GM23248 (cell line): Measurements from ENCODE around the gene MGST3. TPM values are rescaled to one million over a fixed set of nuclear protein-coding genes. Genes with fewer than 3 reads are reported as not detected.
"Not testable (repeated sequence)": the region's sequence is repeated elsewhere in the genome, so short reads cannot be mapped to it uniquely, and the experiment has no call there.

Experiments
- DNase-seq: peaks from one replicate; pipeline ENCODE4 v3.0.0-alpha.2; 2015
- H2AFZ ChIP-seq: fragments of 200-600 bp; sonication (generic); 2 replicates; pipeline ENCODE4 v1.6.1; 2016; ENCODE audit warnings: antibody characterized with exemption
- H3F3A ChIP-seq: fragments of 200-600 bp; sonication (generic); 2 replicates; pipeline ENCODE4 v1.6.1; 2016; ENCODE audit warnings: mild to moderate bottlenecking, antibody characterized with exemption, mixed run types; ENCODE audit not compliant: insufficient read depth
- H3K27ac ChIP-seq: fragments of 200-600 bp; sonication (generic); 2 replicates; pipeline ENCODE4 v1.5.1; 2016; ENCODE audit warnings: mild to moderate bottlenecking
- H3K27me3 ChIP-seq: fragments of 200-600 bp; sonication (generic); replicated peaks from 2 replicates; pipeline ENCODE4 v1.6.1; 2016; ENCODE audit warnings: mild to moderate bottlenecking; ENCODE audit not compliant: insufficient read depth
- H3K36me3 ChIP-seq: fragments of 200-600 bp; sonication (generic); 2 replicates; pipeline ENCODE4 v1.6.1; 2016; ENCODE audit warnings: low read depth, mild to moderate bottlenecking
- H3K4me1 ChIP-seq: fragments of 200-600 bp; sonication (generic); 2 replicates; pipeline ENCODE4 v1.6.1; 2016; ENCODE audit warnings: mild to moderate bottlenecking; ENCODE audit not compliant: insufficient read depth
- H3K4me2 ChIP-seq: fragments of 200-600 bp; sonication (generic); one replicate; pipeline ENCODE4 v1.6.1; 2016; ENCODE audit warnings: mild to moderate bottlenecking; ENCODE audit not compliant: unreplicated experiment
- H3K4me3 ChIP-seq: fragments of 200-600 bp; sonication (generic); 2 replicates; pipeline ENCODE4 v1.5.1; 2016; ENCODE audit warnings: mild to moderate bottlenecking
- H3K79me2 ChIP-seq: fragments of 200-600 bp; sonication (generic); 2 replicates; pipeline ENCODE4 v1.6.1; 2016; ENCODE audit warnings: mild to moderate bottlenecking; ENCODE audit not compliant: insufficient read depth
- H3K9ac ChIP-seq: fragments of 200-600 bp; sonication (generic); 2 replicates; pipeline ENCODE4 v1.6.1; 2016; ENCODE audit warnings: mild to moderate bottlenecking
- H3K9me2 ChIP-seq: fragments of 200-600 bp; sonication (generic); 2 replicates; pipeline ENCODE4 v1.6.1; 2016; ENCODE audit warnings: mixed run types, mild to moderate bottlenecking, moderate library complexity; ENCODE audit not compliant: insufficient read depth
- H3K9me3 ChIP-seq: fragments of 200-600 bp; sonication (generic); one replicate; pipeline ENCODE4 v1.6.1; 2017; ENCODE audit warnings: low read depth
- H4K20me1 ChIP-seq: fragments of 200-600 bp; sonication (generic); 2 replicates; pipeline ENCODE4 v1.6.0; 2016; ENCODE audit not compliant: insufficient read depth
- EZH2 ChIP-seq: fragments of 200-600 bp; sonication (generic); IDR thresholded peaks from 2 replicates; pipeline ENCODE4 v1.6.1; 2018; ENCODE audit warnings: antibody characterized with exemption, mild to moderate bottlenecking; ENCODE audit not compliant: insufficient read depth, poor library complexity, severe bottlenecking
- EZH2phosphoT487 ChIP-seq: fragments of 200-600 bp; sonication (generic); IDR thresholded peaks from 2 replicates; pipeline ENCODE4 v1.6.1; 2018; ENCODE audit warnings: antibody characterized with exemption, moderate library complexity, mild to moderate bottlenecking, low read depth; ENCODE audit not compliant: insufficient read depth
- WGBS, 2 experiments: methylation state at CpG; one replicate each; pipeline ENCODE4 v1.1.6; 2015 to 2017; ENCODE audit warnings: low lambda C conversion rate in 2 of 2, low coverage in 1 of 2; ENCODE audit errors: missing lambda C conversion rate in 2 of 2; 5-methylcytosine and 5-hydroxymethylcytosine counted together
- in situ Hi-C: fragments of 300-500 bp; cut with MboI; formaldehyde crosslinking; loops from 2 replicates; pipeline ENCODE4 v1.15.0; 2020
- polyA plus RNA-seq: library from polyadenylated mRNA; unstranded; fragments of >200 nt; fragmentation: Nextera tagmentation; extraction: Ambion mirVana; gene quantifications from 2 replicates; pipeline ENCODE4 v1.2.1, GENCODE V29; 2016
- total RNA-seq: library from RNA; depleted of rRNA; stranded (reverse); fragments of >200 nt; shearing (Covaris generic); gene quantifications from 2 replicates; pipeline ENCODE4 v1.2.3, GENCODE V29; 2014

Gene MGST3
- total and polyA plus RNA-seq, 2 experiments from 2014 or later = 186 to 389 TPM

GRCh38 chr1:165600793-165601192 is 30.2 kb upstream of the MGST3 start:
- H2AFZ ChIP-seq = no peak overlapping the region
- peaks cover 19% of the 10 kb centered on the region for H3K4me1 ChIP-seq
- H3K4me2 ChIP-seq = no peak overlapping the region
- TF ChIP-seq EZH2phosphoT487 = no peak
- TF ChIP-seq EZH2 = no peak
- in situ Hi-C loops = loop anchor here (10.0 kb wide), 1 partner anchor 304 kb away; no protein-coding TSS in a partner anchor
- H3K9me2 ChIP-seq = no peaks in the 10 kb centered on the region
- 91% methylated on average over 4 of the region's 4 CpGs for WGBS, 2 experiments
- no peaks in the 10 kb centered on the region for H4K20me1 ChIP-seq
- peaks cover 16% of the 10 kb centered on the region for H3F3A ChIP-seq
- H3K27ac ChIP-seq = no peak overlapping the region
- H3K36me3 ChIP-seq = no peaks in the 10 kb centered on the region
- no peak overlapping the region for H3K4me3 ChIP-seq
- H3K9me3 ChIP-seq = no peaks in the 10 kb centered on the region
- no peaks in the 10 kb centered on the region for H3K79me2 ChIP-seq
- H3K27me3 ChIP-seq = no peaks in the 10 kb centered on the region
- no peak for DNase-seq
- H3K9ac ChIP-seq = no peak overlapping the region

- no peak overlapping the region for H3K4me2 ChIP-seq
- H3K4me3 ChIP-seq = no peak overlapping the region
- DNase-seq = no peak
- in situ Hi-C loops = loop anchor here (10.0 kb wide), 1 partner anchor 301 kb away; no protein-coding TSS in a partner anchor
- 0 out of 2 replicates have a peak, but pooled peaks cover 7% of the 10 kb centered on the region for H3K4me1 ChIP-seq
- H2AFZ ChIP-seq = no peak overlapping the region
- no peaks in the 10 kb centered on the region for H3K36me3 ChIP-seq
- no peaks in the 10 kb centered on the region for H3K9me2 ChIP-seq
- H4K20me1 ChIP-seq = no peaks in the 10 kb centered on the region
- no peaks in the 10 kb centered on the region for H3K9me3 ChIP-seq
- no peak for TF ChIP-seq EZH2phosphoT487
- no peaks in the 10 kb centered on the region for H3K27me3 ChIP-seq
- H3K27ac ChIP-seq = no peak overlapping the region
- H3K9ac ChIP-seq = no peak overlapping the region
- 44 to 45% methylated on average over 2 of the region's 2 CpGs for WGBS, 2 experiments
- H3K79me2 ChIP-seq = no peaks in the 10 kb centered on the region
- H3F3A ChIP-seq = peaks cover 8% of the 10 kb centered on the region
Observed at GRCh38 chr1:165603810-165604209, 27.2 kb upstream of the MGST3 start.

GRCh38 chr1:165605246-165605645 is 25.8 kb upstream of the MGST3 start:
- in situ Hi-C loops = loop anchor here (10.0 kb wide), 1 partner anchor 300 kb away; no protein-coding TSS in a partner anchor
- 66 to 75% methylated on average over 4 of the region's 4 CpGs for WGBS, 2 experiments
- no peaks in the 10 kb centered on the region for H3K79me2 ChIP-seq
- H3K4me1 ChIP-seq = no peaks in the 10 kb centered on the region
- H3K4me2 ChIP-seq = no peak overlapping the region
- no peaks in the 10 kb centered on the region for H3K9me3 ChIP-seq
- no peak overlapping the region for H3K9ac ChIP-seq
- no peaks in the 10 kb centered on the region for H4K20me1 ChIP-seq
- TF ChIP-seq EZH2phosphoT487 (no peak), EZH2 (no peak)
- no peak overlapping the region for H2AFZ ChIP-seq
- DNase-seq = no peak
- no peak overlapping the region for H3K4me3 ChIP-seq
- no peaks in the 10 kb centered on the region for H3K9me2 ChIP-seq
- H3K27me3 ChIP-seq = no peaks in the 10 kb centered on the region
- no peak overlapping the region for H3K27ac ChIP-seq
- no peaks in the 10 kb centered on the region for H3F3A ChIP-seq
- H3K36me3 ChIP-seq = no peaks in the 10 kb centered on the region

GRCh38 chr1:165606676-165607075 is 24.4 kb upstream of the MGST3 start:
- not testable (repeated sequence) for H3K4me1 ChIP-seq, DNase-seq, H3K36me3 ChIP-seq, H3K27ac ChIP-seq, H4K20me1 ChIP-seq, H3K4me3 ChIP-seq, H3F3A ChIP-seq, H3K27me3 ChIP-seq, H3K9me3 ChIP-seq, H3K9ac ChIP-seq, H3K79me2 ChIP-seq, H2AFZ ChIP-seq, H3K4me2 ChIP-seq, H3K9me2 ChIP-seq
- in situ Hi-C loops = loop anchor here (10.0 kb wide), 1 partner anchor 298 kb away; no protein-coding TSS in a partner anchor
- WGBS, 2 experiments = 81 to 89% methylated on average over 12 of the region's 12 CpGs

- DNase-seq = no peak
- H3K4me2 ChIP-seq = no peak overlapping the region
- 38 to 44% methylated on average over 1 of the region's 1 CpG for WGBS, 2 experiments
Observed at GRCh38 chr1:165610866-165611265, 20.2 kb upstream of the MGST3 start.

More at GRCh38 chr1:165610866-165611265, 20.2 kb upstream of the MGST3 start:
- Histone ChIP-seq H3K9me2 (no peaks in the 10 kb centered on the region), H2AFZ (no peak overlapping the region), H3K79me2 (no peaks in the 10 kb centered on the region), H3K27me3 (0 out of 2 replicates have a peak, but pooled peaks cover 4% of the 10 kb centered on the region), H3K4me3 (no peak overlapping the region), H3K27ac (no peak overlapping the region), H3K9ac (no peak overlapping the region), H3K36me3 (no peaks in the 10 kb centered on the region), H4K20me1 (no peaks in the 10 kb centered on the region), H3K4me1 (no peaks in the 10 kb centered on the region), H3K9me3 (no peaks in the 10 kb centered on the region), H3F3A (no peaks in the 10 kb centered on the region)
- TF ChIP-seq EZH2phosphoT487 = no peak
- no peak for TF ChIP-seq EZH2
- in situ Hi-C loops = no loop called here
